Astrocyte (in vitro differentiated cells and primary cell): ENCODE data around the gene SEPTIN1.

Experiments used
- EZH2 ChIP-seq: IDR thresholded peaks from 2 replicates; pipeline ENCODE4 v1.6.1; 2012; ENCODE audit warnings: mild to moderate bottlenecking, low read length, inconsistent platforms; ENCODE audit not compliant: insufficient read depth
- TF ChIP-seq, protein P1 (sequence below): IDR thresholded peaks from 2 replicates; pipeline ENCODE4 v1.5.1; 2011; ENCODE audit warnings: low read depth, mild to moderate bottlenecking, inconsistent platforms, low read length, moderate library complexity; ENCODE audit not compliant: insufficient read depth

DNA sequence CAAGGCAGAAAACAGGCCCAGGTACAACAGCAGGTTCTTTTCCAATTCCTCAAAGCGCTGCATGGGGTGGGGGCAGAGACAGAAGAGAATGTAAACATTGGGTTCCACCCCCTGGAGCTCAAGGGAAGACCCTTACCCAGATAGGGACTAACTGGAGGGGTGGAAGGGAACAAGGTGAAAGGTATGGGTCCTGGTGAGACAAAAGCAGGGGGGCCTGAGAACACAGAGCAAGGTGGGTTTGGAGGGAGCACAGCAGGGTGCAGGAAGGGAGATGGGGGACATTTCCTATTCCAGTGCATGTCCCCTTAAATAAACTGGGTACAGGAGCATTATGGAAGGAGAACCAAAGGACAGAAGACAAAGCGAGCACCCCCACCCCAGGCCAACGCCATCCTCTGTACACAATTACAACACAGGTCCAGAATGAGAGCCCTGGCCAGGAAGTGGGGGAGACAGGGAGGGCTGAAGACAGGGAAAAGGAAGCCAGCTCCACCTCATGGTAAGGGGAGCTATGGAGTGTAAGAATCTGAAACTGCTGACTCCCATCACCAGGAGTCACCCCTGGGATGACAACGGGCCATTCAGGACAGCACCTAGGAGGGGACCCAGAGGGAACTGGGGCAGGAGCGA, 25.2 kb downstream of the SEPTIN1 start:
- TF ChIP-seq, protein P1, sequence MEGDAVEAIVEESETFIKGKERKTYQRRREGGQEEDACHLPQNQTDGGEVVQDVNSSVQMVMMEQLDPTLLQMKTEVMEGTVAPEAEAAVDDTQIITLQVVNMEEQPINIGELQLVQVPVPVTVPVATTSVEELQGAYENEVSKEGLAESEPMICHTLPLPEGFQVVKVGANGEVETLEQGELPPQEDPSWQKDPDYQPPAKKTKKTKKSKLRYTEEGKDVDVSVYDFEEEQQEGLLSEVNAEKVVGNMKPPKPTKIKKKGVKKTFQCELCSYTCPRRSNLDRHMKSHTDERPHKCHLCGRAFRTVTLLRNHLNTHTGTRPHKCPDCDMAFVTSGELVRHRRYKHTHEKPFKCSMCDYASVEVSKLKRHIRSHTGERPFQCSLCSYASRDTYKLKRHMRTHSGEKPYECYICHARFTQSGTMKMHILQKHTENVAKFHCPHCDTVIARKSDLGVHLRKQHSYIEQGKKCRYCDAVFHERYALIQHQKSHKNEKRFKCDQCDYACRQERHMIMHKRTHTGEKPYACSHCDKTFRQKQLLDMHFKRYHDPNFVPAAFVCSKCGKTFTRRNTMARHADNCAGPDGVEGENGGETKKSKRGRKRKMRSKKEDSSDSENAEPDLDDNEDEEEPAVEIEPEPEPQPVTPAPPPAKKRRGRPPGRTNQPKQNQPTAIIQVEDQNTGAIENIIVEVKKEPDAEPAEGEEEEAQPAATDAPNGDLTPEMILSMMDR = no peak
- no peak for TF ChIP-seq EZH2
